GM12801 (cell line): ENCODE measurements around the gene ATF6B.

ENCODE experiments used
- CTCF ChIP-seq: IDR thresholded peaks from one replicate; pipeline ENCODE4 v1.5.1; 2011; ENCODE audit warnings: control low read depth; ENCODE audit not compliant: insufficient read length; ENCODE audit errors: extremely low read depth

ATF6B gene

GRCh38 chr6:32096087-32096393 is 32.0 kb downstream of the ATF6B start:
- no peak for TF ChIP-seq CTCF

GRCh38 chr6:32095338-32096086 is 32.5 kb downstream of the ATF6B start:
- no peak for TF ChIP-seq CTCF

- no peak for TF ChIP-seq CTCF
Observed at GRCh38 chr6:32092760-32093497, 35.1 kb downstream of the ATF6B start.

- TF ChIP-seq CTCF = no peak
Observed at GRCh38 chr6:32089082-32089828, 38.8 kb downstream of the ATF6B start.

- TF ChIP-seq CTCF = no peak
Observed at GRCh38 chr6:32088487-32089049, 39.5 kb downstream of the ATF6B start.

- TF ChIP-seq CTCF = no peak
Observed at GRCh38 chr6:32087574-32088486, 40.2 kb downstream of the ATF6B start.
